Astrocyte of the hippocampus (primary cell): ENCODE measurements around the gene CARHSP1.
"Not testable (repeated sequence)": the region's sequence is repeated elsewhere in the genome, so short reads cannot be mapped to it uniquely, and the experiment has no call there.

Experiments
- DNase-seq: peaks from one replicate; pipeline ENCODE4 v3.0.0; 2011; ENCODE audit warnings: low read depth, low spot score

Gene CARHSP1

GRCh38 chr16:8855051-8855786 is 13.6 kb downstream of the CARHSP1 start:
- no peak for DNase-seq

GRCh38 chr16:8854298-8854948 is 14.4 kb downstream of the CARHSP1 start:
- no peak for DNase-seq

GRCh38 chr16:8853611-8854010 is 15.2 kb downstream of the CARHSP1 start:
- no peak for DNase-seq

- peak; percentile 0 for DNase-seq
Measured at GRCh38 chr16:8853150-8853549, 15.7 kb downstream of the CARHSP1 start.

- peak; percentile 4 for DNase-seq
Measured at GRCh38 chr16:8852534-8852933, 16.3 kb downstream of the CARHSP1 start.

- peak; percentile 0 for DNase-seq
Measured at GRCh38 chr16:8851761-8852403, 16.9 kb downstream of the CARHSP1 start.

GRCh38 chr16:8850279-8850885 is 18.4 kb downstream of the CARHSP1 start:
- DNase-seq: peak; percentile 39

GRCh38 chr16:8849411-8850011 is 19.3 kb downstream of the CARHSP1 start:
- peak; percentile 5 for DNase-seq

GRCh38 chr16:8848939-8849391 is 19.8 kb downstream of the CARHSP1 start:
- DNase-seq: peak; percentile 28

- DNase-seq: peak; percentile 0
Measured at GRCh38 chr16:8848231-8848938, 20.4 kb downstream of the CARHSP1 start.

GRCh38 chr16:8847623-8848022 is 21.2 kb downstream of the CARHSP1 start:
- DNase-seq: no peak

- no peak for DNase-seq
Measured at GRCh38 chr16:8847145-8847544, 21.7 kb downstream of the CARHSP1 start.

GRCh38 chr16:8846401-8846932 is 22.3 kb downstream of the CARHSP1 start:
- peak; percentile 0 for DNase-seq

- DNase-seq: peak; percentile 1
Measured at GRCh38 chr16:8845699-8846298, 23.0 kb downstream of the CARHSP1 start.

- DNase-seq: not testable (repeated sequence)
Measured at GRCh38 chr16:8843296-8843695, 25.5 kb downstream of the CARHSP1 start.

GRCh38 chr16:8842016-8842415 is 26.8 kb downstream of the CARHSP1 start:
- DNase-seq: not testable (repeated sequence)

GRCh38 chr16:8837594-8837993 is 31.2 kb downstream of the CARHSP1 start:
- not testable (repeated sequence) for DNase-seq

GRCh38 chr16:8836797-8837196 is 32.0 kb downstream of the CARHSP1 start:
- not testable (repeated sequence) for DNase-seq

GRCh38 chr16:8832717-8833105 is 36.1 kb downstream of the CARHSP1 start:
- DNase-seq: peak; percentile 29
